CD4-positive, CD25-positive, alpha-beta regulatory T cell (primary cell): Measurements from ENCODE around the gene STAT6. TPM values are rescaled to one million over a fixed set of nuclear protein-coding genes. Genes with fewer than 3 reads are reported as not detected.

ENCODE experiments used
- ATAC-seq, 2 donors: fragments of 150-1000 bp; cut with Tn5 transposase; one replicate each; pipeline ENCODE4 v1.10.0; 2021; ENCODE audit warnings: low read depth in 2 of 2, moderate number of reproducible peaks in 2 of 2, moderate library complexity in 1 of 2
- DNase-seq, 3 donors: peaks; one replicate each; pipeline versions ENCODE4 v3.0.0 to v3.0.0-alpha.2; 2012 to 2022; ENCODE audit warnings: mixed read lengths in 1 of 3
- H3K27ac ChIP-seq: one replicate; pipeline ENCODE4 v1.7.0; 2013; ENCODE audit warnings: mild to moderate bottlenecking, low read length; ENCODE audit not compliant: insufficient read depth, poor library complexity, severe bottlenecking
- H3K27me3 ChIP-seq: one replicate; pipeline ENCODE4 v1.7.0; 2013; ENCODE audit warnings: low read length; ENCODE audit not compliant: control insufficient read depth, insufficient read depth
- H3K36me3 ChIP-seq: one replicate; pipeline ENCODE4 v1.7.0; 2013; ENCODE audit warnings: mild to moderate bottlenecking, low read length, moderate library complexity; ENCODE audit not compliant: control insufficient read depth, insufficient read depth
- H3K4me1 ChIP-seq: 2 replicates; pipeline ENCODE4 v1.7.0; 2013; ENCODE audit warnings: mild to moderate bottlenecking, low read length; ENCODE audit not compliant: insufficient read depth, control insufficient read depth, poor library complexity, severe bottlenecking
- H3K4me3 ChIP-seq: one replicate; pipeline ENCODE4 v1.7.0; 2013; ENCODE audit warnings: low read depth, mild to moderate bottlenecking, low read length, moderate library complexity
- H3K9me3 ChIP-seq, 2 experiments: 1 replicate in 1 of 2; 2 replicates in 1 of 2; pipeline ENCODE4 v1.7.0; 2013; ENCODE audit warnings: low read length in 2 of 2, mild to moderate bottlenecking in 1 of 2, moderate library complexity in 1 of 2; ENCODE audit not compliant: control insufficient read depth in 2 of 2
- H3K27ac Mint-ChIP-seq, 3 donors: one replicate each; pipeline ENCODE4 v1.8.0; 2020 to 2022; ENCODE audit warnings: mild to moderate bottlenecking in 3 of 3, mixed read lengths in 3 of 3, moderate library complexity in 2 of 3
- H3K27me3 Mint-ChIP-seq: one replicate; pipeline ENCODE4 v1.8.0; 2022; ENCODE audit warnings: mild to moderate bottlenecking, mixed read lengths
- H3K36me3 Mint-ChIP-seq: one replicate; pipeline ENCODE4 v1.8.0; 2020; ENCODE audit warnings: mixed read lengths
- H3K4me1 Mint-ChIP-seq, 4 donors: one replicate each; pipeline ENCODE4 v1.8.0; 2020 to 2022; ENCODE audit warnings: mixed read lengths in 4 of 4, mild to moderate bottlenecking in 1 of 4
- H3K4me3 Mint-ChIP-seq, 4 donors: one replicate each; pipeline ENCODE4 v1.8.0; 2020 to 2022; ENCODE audit warnings: mild to moderate bottlenecking in 4 of 4, mixed read lengths in 4 of 4, moderate library complexity in 3 of 4
- H3K9me3 Mint-ChIP-seq, 7 donors: one replicate each; pipeline ENCODE4 v1.8.0; 2020 to 2022; ENCODE audit warnings: mixed read lengths in 7 of 7, mild to moderate bottlenecking in 3 of 7, moderate library complexity in 2 of 7
- polyA plus RNA-seq, 4 donors: library from polyadenylated mRNA; unstranded; fragments of 300-500 nt; fragmentation: Illumina TruSeq; gene quantifications; one replicate each; pipeline ENCODE4 v1.2.3, GENCODE V29; 2021
- total RNA-seq: library from RNA; stranded (reverse); gene quantifications from one replicate; pipeline ENCODE4 v1.2.3, GENCODE V29; 2022

Gene STAT6
- total and polyA plus RNA-seq, 5 donors from 2014 or later: 69.2 to 215 (median 77.5) TPM

- Histone ChIP-seq H3K36me3 (peaks cover 4% of the 10 kb centered on the region), H3K27me3 (no peaks in the 10 kb centered on the region), H3K9me3 (no peaks in the 10 kb centered on the region), H3K4me3 (peak within 1 kb of the TSS; percentile 76), H3K4me1 (peaks cover 65% of the 10 kb centered on the region), H3K27ac (peak within 1 kb of the TSS; percentile 99)
- peak; percentile 90 to 97 (median 92) for DNase-seq
- peak within 1 kb of the TSS; percentile 89 to 97 (median 96) for H3K4me3 Mint-ChIP-seq
- no peaks in the 10 kb centered on the region for H3K9me3 Mint-ChIP-seq
- ATAC-seq: peak; percentile 76 to 79
- H3K36me3 Mint-ChIP-seq: peaks cover 8% of the 10 kb centered on the region
- H3K27ac Mint-ChIP-seq: peak within 1 kb of the TSS; percentile 82 to 96 (median 95)
- H3K27me3 Mint-ChIP-seq: no peaks in the 10 kb centered on the region
- H3K4me1 Mint-ChIP-seq: peaks cover 11 to 71% (median 37%) of the 10 kb centered on the region in 4 donors
Measured at GRCh38 chr12:57088354-57089270, 22.6 kb downstream of the STAT6 start, which contains the start of gene NAB2. Gene NAB2, plus strand, starts transcription at chr12:57089114. Its CDS starts 158 bp downstream, at chr12:57089272.

DNA sequence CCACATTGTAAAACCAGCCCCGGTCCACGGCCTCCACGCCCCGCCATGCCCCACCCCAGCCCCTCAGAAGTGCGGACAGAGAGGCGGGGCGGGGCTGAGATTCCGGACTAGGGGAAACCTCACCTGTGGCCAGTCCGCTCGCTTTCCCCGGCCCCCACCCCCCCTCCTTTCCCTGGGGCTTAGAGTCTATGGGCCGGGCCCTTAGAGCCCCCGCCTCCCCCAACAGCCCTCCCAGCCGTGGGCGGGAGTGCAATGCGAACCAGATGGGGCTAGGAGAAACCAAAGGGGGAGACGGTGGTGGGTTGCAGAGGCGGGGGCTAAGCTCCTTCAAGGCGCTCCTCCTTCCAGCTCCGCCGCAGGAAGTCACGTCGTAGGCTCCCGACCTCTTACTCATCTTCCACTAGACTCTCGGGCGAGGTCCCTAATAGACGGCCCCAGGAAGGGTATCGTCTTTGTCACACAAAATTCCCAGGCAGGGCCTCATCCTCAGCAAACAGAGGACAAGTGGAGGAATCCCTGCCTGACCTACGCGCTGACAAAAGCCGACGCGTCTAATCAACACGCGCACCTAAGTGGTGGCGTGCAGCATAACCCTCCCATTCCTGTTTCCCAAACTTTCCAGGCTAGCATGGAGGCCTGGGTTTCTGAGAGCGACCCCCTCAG is 23.3 kb downstream of the STAT6 start:
- Histone ChIP-seq H3K27ac (peak overlapping the region; percentile 99), H3K9me3 (no peaks in the 10 kb centered on the region), H3K4me3 (peak overlapping the region; percentile 73), H3K4me1 (peaks cover 57% of the 10 kb centered on the region), H3K36me3 (peaks cover 4% of the 10 kb centered on the region), H3K27me3 (no peaks in the 10 kb centered on the region)
- DNase-seq (peak; percentile 57 to 77 (median 71)), ATAC-seq (peak; percentile 4 to 14)
- no peaks in the 10 kb centered on the region for H3K27me3 Mint-ChIP-seq
- peak overlapping the region; percentile 89 to 97 (median 94) for H3K4me3 Mint-ChIP-seq
- peaks cover 8% of the 10 kb centered on the region for H3K36me3 Mint-ChIP-seq
- no peaks in the 10 kb centered on the region for H3K9me3 Mint-ChIP-seq
- H3K27ac Mint-ChIP-seq: peak overlapping the region; percentile 82 to 96 (median 95)
- peaks cover 11 to 63% (median 34%) of the 10 kb centered on the region in 4 donors for H3K4me1 Mint-ChIP-seq

- peak overlapping the region; percentile 89 to 97 (median 96) for H3K4me3 Mint-ChIP-seq
- peak overlapping the region; percentile 95 to 96 (median 95) for H3K27ac Mint-ChIP-seq
- DNase-seq (peak; percentile 83 to 91 (median 88)), ATAC-seq (peak; percentile 49 to 56)
- peaks cover 11 to 56% (median 29%) of the 10 kb centered on the region in 4 donors for H3K4me1 Mint-ChIP-seq
- no peaks in the 10 kb centered on the region for H3K27me3 Mint-ChIP-seq
- Histone ChIP-seq H3K4me1 (peaks cover 51% of the 10 kb centered on the region), H3K9me3 (no peaks in the 10 kb centered on the region), H3K36me3 (peaks cover under 1% of the 10 kb centered on the region), H3K4me3 (peak overlapping the region; percentile 95), H3K27me3 (no peaks in the 10 kb centered on the region), H3K27ac (peak overlapping the region; percentile 99)
- peaks cover 3% of the 10 kb centered on the region for H3K36me3 Mint-ChIP-seq
- H3K9me3 Mint-ChIP-seq: no peaks in the 10 kb centered on the region
Measured at GRCh38 chr12:57087010-57087690, 24.0 kb downstream of the STAT6 start.

DNA sequence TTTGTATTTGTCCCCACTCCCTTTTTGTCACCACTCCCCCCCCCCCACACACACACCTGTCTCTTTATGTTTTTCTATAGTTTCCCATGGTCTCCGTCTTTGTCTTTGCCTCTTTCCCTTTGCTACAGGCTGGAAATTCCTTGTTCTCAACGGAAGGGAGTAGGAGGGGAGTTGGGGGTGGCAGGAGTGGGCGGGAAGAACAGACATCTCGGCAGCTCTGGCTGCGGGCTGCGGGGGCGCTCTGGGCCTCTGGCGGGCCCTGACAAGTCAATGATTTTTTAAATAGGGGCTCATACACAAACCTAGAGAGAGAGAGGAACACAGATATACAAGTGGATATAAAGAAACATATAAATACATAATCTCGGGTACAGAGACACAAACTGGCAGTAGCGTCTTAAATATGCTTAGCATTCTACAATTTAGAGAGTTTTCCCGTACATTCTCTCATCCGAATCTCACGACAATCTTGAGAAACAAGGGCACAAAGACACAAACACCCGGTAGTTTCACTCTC is 24.6 kb downstream of the STAT6 start:
- Histone ChIP-seq H3K36me3 (no peaks in the 10 kb centered on the region), H3K27me3 (no peaks in the 10 kb centered on the region), H3K4me3 (peak overlapping the region; percentile 95), H3K9me3 (no peaks in the 10 kb centered on the region), H3K4me1 (peaks cover 47% of the 10 kb centered on the region), H3K27ac (peak overlapping the region; percentile 99)
- Mint-ChIP-seq H3K27ac (peak overlapping the region; percentile 93 to 96 (median 95)), H3K9me3 (no peaks in the 10 kb centered on the region), H3K4me3 (peak overlapping the region; percentile 87 to 95 (median 90)), H3K36me3 (peaks cover 3% of the 10 kb centered on the region), H3K4me1 (peaks cover 11 to 51% (median 29%) of the 10 kb centered on the region in 4 donors), H3K27me3 (no peaks in the 10 kb centered on the region)
- ATAC-seq (no peak), DNase-seq (peak; percentile 26 to 56 (median 44))

GRCh38 chr12:57085999-57086492 is 25.1 kb downstream of the STAT6 start:
- peak overlapping the region; percentile 99 for H3K27ac ChIP-seq
- peaks cover 3% of the 10 kb centered on the region for H3K36me3 Mint-ChIP-seq
- no peak for ATAC-seq
- H3K4me1 ChIP-seq: peaks cover 42% of the 10 kb centered on the region
- peak overlapping the region; percentile 93 to 96 (median 95) for H3K27ac Mint-ChIP-seq
- no peaks in the 10 kb centered on the region for H3K27me3 Mint-ChIP-seq
- H3K27me3 ChIP-seq: no peaks in the 10 kb centered on the region
- no peaks in the 10 kb centered on the region for H3K36me3 ChIP-seq
- DNase-seq: peak in 1 of 3 donors; percentile 66
- H3K4me1 Mint-ChIP-seq: peaks cover 11 to 47% (median 29%) of the 10 kb centered on the region in 4 donors
- peak overlapping the region; percentile 95 for H3K4me3 ChIP-seq
- no peaks in the 10 kb centered on the region for H3K9me3 ChIP-seq
- no peaks in the 10 kb centered on the region for H3K9me3 Mint-ChIP-seq
- peak overlapping the region; percentile 87 to 95 (median 90) for H3K4me3 Mint-ChIP-seq

GRCh38 chr12:57080855-57081254 is 30.3 kb downstream of the STAT6 start:
- no peaks in the 10 kb centered on the region for H3K27me3 Mint-ChIP-seq
- H3K27ac Mint-ChIP-seq: no peak overlapping the region
- H3K36me3 Mint-ChIP-seq: no peaks in the 10 kb centered on the region
- Histone ChIP-seq H3K27me3 (no peaks in the 10 kb centered on the region), H3K36me3 (peaks cover 2% of the 10 kb centered on the region), H3K27ac (no peak overlapping the region), H3K4me1 (peaks cover 19% of the 10 kb centered on the region), H3K9me3 (no peaks in the 10 kb centered on the region), H3K4me3 (no peak overlapping the region)
- H3K4me1 Mint-ChIP-seq: peaks cover 9 to 51% (median 23%) of the 10 kb centered on the region in 4 donors
- H3K4me3 Mint-ChIP-seq: peak overlapping the region in 1 of 4 donors; percentile 10
- H3K9me3 Mint-ChIP-seq: no peaks in the 10 kb centered on the region
- DNase-seq (no peak), ATAC-seq (no peak)

DNA sequence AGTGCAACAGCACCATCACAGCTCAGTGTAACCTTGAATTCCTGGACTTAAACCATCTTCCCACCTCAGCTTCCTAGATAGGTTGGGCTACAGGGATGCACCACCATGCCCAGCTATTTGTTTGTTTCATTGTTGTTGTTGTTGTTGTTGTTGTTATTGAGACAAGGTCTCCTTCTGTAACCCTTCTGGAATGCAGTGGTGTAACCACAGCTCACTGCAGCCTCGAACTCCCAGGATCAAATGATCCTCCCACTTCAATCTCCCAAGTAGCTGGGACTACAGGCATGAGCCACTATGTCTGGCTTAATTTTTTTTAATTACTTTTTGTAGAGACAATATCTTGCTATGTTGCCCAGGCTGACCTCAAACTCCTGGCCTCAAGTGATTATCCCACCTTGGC is 31.3 kb downstream of the STAT6 start:
- Mint-ChIP-seq H3K27ac (peak overlapping the region in 2 of 3 donors; percentile 74 to 96), H3K4me3 (peak overlapping the region in 2 of 4 donors; percentile 31 to 54), H3K4me1 (peaks cover 0 to 41% (median 15%) of the 10 kb centered on the region in 4 donors), H3K27me3 (no peaks in the 10 kb centered on the region), H3K9me3 (no peaks in the 10 kb centered on the region), H3K36me3 (no peaks in the 10 kb centered on the region)
- Histone ChIP-seq H3K9me3 (no peaks in the 10 kb centered on the region), H3K4me1 (peaks cover 17% of the 10 kb centered on the region), H3K27ac (peak overlapping the region; percentile 87), H3K4me3 (peak overlapping the region; percentile 89), H3K36me3 (peaks cover 2% of the 10 kb centered on the region), H3K27me3 (no peaks in the 10 kb centered on the region)
- DNase-seq (no peak), ATAC-seq (no peak)
